Measurements from ENCODE around the gene C1orf141.

The C1orf141 gene

GRCh38 chr1:67170751-67171573, 36.2 kb upstream of the C1orf141 start:
- H3K4me3 ChIP-seq (ENCODE audit: low read depth, low read length, poor library complexity, severe bottlenecking), result no peak overlapping the region
- no peak overlapping the region for H3K9ac ChIP-seq (ENCODE audit: low read length)
- H3K4me1 ChIP-seq (ENCODE audit: insufficient read depth, low read length, severe bottlenecking), result no peaks in the 10 kb centered on the region
- no peaks in the 10 kb centered on the region for H4K20me1 ChIP-seq (ENCODE audit: insufficient read depth, low read length)
- H3K27me3 ChIP-seq (ENCODE audit: insufficient read depth, low read length), result no peaks in the 10 kb centered on the region
- H3K9me2 ChIP-seq (ENCODE audit: low read depth, low read length), result no peaks in the 10 kb centered on the region
- no peaks in the 10 kb centered on the region for H3K36me3 ChIP-seq (ENCODE audit: insufficient read depth, low read length)
- H3K79me2 ChIP-seq (ENCODE audit: insufficient read depth, low read length), result no peaks in the 10 kb centered on the region
- H3K9me3 ChIP-seq (ENCODE audit: low read length), result no peaks in the 10 kb centered on the region
- no peak overlapping the region for H3K4me2 ChIP-seq (ENCODE audit: low read length)
- H2AFZ ChIP-seq (ENCODE audit: low read length), result no peak overlapping the region
- no peak overlapping the region for H3K27ac ChIP-seq (ENCODE audit: low read depth, low read length, poor library complexity, severe bottlenecking)
- no peak for TF ChIP-seq CTCF (IDR thresholded peaks at IDR 0.05; ENCODE audit: low read length)
- no peaks in the 10 kb centered on the region for H3F3A ChIP-seq (ENCODE audit: insufficient read depth, low read length)

DNA sequence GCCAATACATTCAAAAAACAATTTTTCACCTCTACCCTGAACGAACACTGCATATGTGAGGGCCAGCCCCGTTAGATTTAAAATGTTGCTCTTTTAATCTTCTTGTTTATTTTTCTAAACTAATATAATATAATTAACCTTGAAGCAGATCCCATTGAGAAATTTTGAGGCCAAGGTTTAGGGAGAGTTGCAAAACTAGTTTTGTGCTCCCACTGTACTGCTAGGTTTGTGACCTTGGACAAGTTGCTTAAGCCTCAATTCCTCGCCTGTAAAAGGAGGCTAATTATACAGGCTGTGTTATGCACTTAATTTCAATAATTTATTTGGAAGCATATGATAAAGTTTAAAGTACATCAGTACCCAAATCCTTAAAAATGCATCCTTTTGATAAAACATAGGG, 35.2 kb upstream of the C1orf141 start:
- no peak overlapping the region for H3K4me3 ChIP-seq (ENCODE audit: low read depth, low read length, poor library complexity, severe bottlenecking)
- no peaks in the 10 kb centered on the region for H3K4me1 ChIP-seq (ENCODE audit: insufficient read depth, low read length, severe bottlenecking)
- no peak overlapping the region for H3K4me2 ChIP-seq (ENCODE audit: low read length)
- H3K27ac ChIP-seq (ENCODE audit: low read depth, low read length, poor library complexity, severe bottlenecking), result no peak overlapping the region
- no peaks in the 10 kb centered on the region for H3F3A ChIP-seq (ENCODE audit: insufficient read depth, low read length)
- no peaks in the 10 kb centered on the region for H3K36me3 ChIP-seq (ENCODE audit: insufficient read depth, low read length)
- H4K20me1 ChIP-seq (ENCODE audit: insufficient read depth, low read length), result no peaks in the 10 kb centered on the region
- H3K27me3 ChIP-seq (ENCODE audit: insufficient read depth, low read length), result no peaks in the 10 kb centered on the region
- H3K9me3 ChIP-seq (ENCODE audit: low read length), result no peaks in the 10 kb centered on the region
- no peaks in the 10 kb centered on the region for H3K79me2 ChIP-seq (ENCODE audit: insufficient read depth, low read length)
- no peaks in the 10 kb centered on the region for H3K9me2 ChIP-seq (ENCODE audit: low read depth, low read length)
- no peak overlapping the region for H3K9ac ChIP-seq (ENCODE audit: low read length)
- no peak overlapping the region for H2AFZ ChIP-seq (ENCODE audit: low read length)
- TF ChIP-seq CTCF (IDR thresholded peaks at IDR 0.05; ENCODE audit: low read length), result no peak
- no peak for TF ChIP-seq EZH2 (IDR thresholded peaks at IDR 0.05; ENCODE audit: borderline replicate concordance, low read length)

DNA sequence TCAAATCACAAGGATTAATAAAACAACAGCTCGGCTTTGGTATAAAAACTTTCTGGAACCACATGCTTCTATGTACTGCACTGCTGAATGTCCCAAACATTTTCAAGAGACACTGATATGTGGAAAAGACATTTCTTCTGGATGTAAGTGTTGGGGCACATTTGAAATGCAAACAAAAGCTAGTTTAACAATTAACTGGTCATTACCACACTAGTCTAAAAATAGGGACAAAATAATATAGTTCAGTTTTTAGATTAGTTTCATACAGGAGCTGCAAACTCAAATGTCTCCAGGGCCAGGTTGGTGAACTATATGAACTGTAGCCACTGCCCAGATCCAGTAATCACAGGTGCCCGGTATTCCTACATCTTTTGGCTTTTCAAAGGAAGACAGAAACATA, 34.7 kb upstream of the C1orf141 start:
- H3K9me2 ChIP-seq (ENCODE audit: low read depth, low read length), result no peaks in the 10 kb centered on the region
- H2AFZ ChIP-seq (ENCODE audit: low read length), result no peak overlapping the region
- no peak overlapping the region for H3K4me3 ChIP-seq (ENCODE audit: low read depth, low read length, poor library complexity, severe bottlenecking)
- no peaks in the 10 kb centered on the region for H4K20me1 ChIP-seq (ENCODE audit: insufficient read depth, low read length)
- no peaks in the 10 kb centered on the region for H3K79me2 ChIP-seq (ENCODE audit: insufficient read depth, low read length)
- no peak for TF ChIP-seq CTCF (IDR thresholded peaks at IDR 0.05; ENCODE audit: low read length)
- TF ChIP-seq EZH2 (IDR thresholded peaks at IDR 0.05; ENCODE audit: borderline replicate concordance, low read length), result no peak
- H3K4me1 ChIP-seq (ENCODE audit: insufficient read depth, low read length, severe bottlenecking), result no peaks in the 10 kb centered on the region
- no peaks in the 10 kb centered on the region for H3K36me3 ChIP-seq (ENCODE audit: insufficient read depth, low read length)
- no peak overlapping the region for H3K4me2 ChIP-seq (ENCODE audit: low read length)
- no peaks in the 10 kb centered on the region for H3K27me3 ChIP-seq (ENCODE audit: insufficient read depth, low read length)
- no peak overlapping the region for H3K27ac ChIP-seq (ENCODE audit: low read depth, low read length, poor library complexity, severe bottlenecking)
- H3K9ac ChIP-seq (ENCODE audit: low read length), result no peak overlapping the region
- no peaks in the 10 kb centered on the region for H3K9me3 ChIP-seq (ENCODE audit: low read length)
- no peaks in the 10 kb centered on the region for H3F3A ChIP-seq (ENCODE audit: insufficient read depth, low read length)
